HG03139 (cell line): ENCODE results near the gene WDFY2.

Source experiments
- ATAC-seq: cut with Tn5 transposase; IDR thresholded peaks from one replicate; pipeline ENCODE4 v1.9.1; 2021; ENCODE audit not compliant: unreplicated experiment

The WDFY2 gene

DNA sequence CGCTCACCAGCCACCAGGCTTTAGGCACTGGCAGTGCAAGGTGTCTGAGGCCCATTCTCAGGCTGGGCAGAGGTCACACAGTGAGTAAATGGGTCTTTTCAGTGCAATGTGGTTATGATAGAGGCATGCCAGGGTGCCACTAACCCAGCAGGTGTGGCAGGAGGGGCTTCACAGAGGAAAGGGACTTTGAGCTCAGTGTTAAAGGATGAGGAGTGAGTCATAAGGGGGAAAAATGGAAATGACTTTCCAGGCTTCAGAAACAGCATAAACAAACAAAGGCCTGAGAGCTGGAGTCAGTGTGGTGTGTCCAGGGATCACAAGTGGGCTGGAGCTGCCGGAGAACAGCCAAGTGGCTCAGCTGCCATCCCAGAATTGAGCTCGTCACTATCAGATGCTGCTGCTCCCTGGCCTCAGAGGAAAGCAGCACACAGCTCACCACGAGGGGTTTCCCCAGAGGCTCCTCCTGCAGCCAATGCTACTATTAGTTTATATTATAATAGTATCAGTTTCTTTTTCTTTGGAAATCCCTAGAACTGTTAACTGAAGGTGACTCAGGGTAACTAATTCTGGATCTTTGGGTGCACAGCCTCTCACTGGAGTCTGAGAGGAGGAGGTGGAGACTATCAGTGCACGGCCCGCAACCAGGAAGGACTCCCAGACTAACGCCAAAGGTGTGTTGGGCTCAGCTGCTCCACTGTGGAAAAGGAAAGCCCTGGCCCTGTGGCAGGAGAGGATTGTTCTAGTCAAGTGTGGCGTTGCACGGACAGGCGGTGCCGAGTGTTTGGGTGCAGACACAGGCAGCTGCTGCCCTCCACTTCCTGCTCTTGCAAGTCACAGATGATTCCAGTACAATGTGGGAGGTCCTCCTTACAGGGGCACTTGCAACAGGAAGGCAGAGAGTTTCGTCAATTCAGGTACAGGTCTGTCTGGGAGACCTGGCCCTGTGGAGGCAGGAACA is 180.2 kb downstream of the WDFY2 start:
- peak; percentile 78 for ATAC-seq

DNA sequence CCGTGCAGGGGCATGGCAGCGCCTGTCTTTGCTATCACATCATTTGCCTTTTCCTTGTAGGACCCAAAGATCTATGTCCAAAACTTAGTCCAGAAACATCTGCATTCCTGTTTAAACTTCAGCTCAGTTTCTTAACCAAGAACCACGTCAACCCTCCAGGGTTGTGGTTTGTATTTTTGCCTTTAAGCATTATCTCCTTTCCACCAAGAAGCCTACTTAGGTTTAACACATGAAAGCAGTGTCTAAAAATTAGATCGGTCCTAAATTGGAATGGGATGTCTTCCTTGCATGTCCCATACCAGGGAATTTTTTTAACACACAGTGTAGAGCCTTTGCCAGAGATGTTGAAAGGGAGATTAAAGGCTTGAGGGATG is 180.9 kb downstream of the WDFY2 start:
- ATAC-seq = no peak

DNA sequence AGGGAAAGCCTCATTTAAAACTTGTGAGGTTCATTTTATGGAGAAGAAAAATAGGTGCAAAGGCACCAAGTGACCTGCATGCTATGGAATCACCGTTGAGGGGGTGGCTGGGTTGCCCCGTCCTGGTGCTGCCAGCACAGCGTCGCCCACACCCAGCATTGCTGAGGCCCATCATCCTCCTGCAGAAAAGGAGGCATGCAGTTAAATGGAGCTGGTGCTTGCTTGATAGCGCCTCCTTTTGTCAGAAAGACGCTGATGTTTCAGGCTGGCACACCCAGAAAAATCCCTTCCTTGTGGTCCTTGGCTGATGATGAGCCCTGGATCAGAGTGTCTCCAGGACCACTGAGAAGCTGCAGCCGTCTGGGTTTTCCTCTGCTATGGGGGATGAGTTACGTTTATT is 182.8 kb downstream of the WDFY2 start:
- no peak for ATAC-seq

DNA sequence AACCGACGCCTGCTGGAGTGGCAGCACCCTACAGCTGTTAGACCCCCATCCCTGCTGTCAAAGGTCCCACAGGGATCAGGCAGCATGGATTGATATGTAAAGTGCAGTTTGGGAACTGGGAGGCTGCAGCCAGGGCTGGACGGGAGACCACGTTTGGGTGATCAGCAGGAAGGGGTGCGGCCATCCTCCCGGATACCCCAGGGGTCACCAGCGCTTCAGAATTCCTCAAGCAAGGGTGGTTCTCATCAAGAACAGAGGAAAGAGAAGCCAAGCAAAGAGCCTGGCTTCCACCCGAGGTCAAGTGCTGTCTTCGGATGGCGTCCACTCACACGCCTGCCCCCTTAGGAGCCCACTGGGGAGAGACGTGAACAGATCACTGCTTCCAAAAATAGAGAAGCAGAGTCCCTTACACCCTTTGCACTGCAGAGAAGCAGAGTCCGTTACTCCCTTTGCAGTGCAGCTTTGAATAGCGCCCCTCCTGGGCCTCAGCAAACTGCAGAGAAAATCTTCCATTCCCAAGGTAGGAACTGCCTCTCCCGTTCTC is 184.2 kb downstream of the WDFY2 start:
- no peak for ATAC-seq

DNA sequence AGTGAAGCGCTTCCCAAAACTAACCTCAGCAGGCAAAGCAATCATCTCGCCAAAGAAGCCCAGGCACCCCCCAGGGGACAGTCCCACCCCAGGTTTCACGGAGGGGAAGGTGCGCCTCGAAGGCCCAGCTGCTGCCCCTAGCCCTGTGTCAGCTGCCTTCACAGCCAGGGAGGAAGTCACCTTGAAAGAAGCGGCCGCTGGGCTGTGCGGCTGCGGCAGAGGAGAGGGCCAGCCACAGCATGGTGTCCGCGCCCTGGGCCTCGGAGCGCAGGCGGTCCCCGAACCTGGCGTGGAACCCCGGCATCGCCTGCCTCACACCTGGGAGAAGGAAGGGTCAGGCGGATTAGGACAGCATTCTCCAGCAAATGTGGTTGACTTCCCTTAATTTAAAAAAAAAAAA is 184.7 kb downstream of the WDFY2 start:
- ATAC-seq = no peak

DNA sequence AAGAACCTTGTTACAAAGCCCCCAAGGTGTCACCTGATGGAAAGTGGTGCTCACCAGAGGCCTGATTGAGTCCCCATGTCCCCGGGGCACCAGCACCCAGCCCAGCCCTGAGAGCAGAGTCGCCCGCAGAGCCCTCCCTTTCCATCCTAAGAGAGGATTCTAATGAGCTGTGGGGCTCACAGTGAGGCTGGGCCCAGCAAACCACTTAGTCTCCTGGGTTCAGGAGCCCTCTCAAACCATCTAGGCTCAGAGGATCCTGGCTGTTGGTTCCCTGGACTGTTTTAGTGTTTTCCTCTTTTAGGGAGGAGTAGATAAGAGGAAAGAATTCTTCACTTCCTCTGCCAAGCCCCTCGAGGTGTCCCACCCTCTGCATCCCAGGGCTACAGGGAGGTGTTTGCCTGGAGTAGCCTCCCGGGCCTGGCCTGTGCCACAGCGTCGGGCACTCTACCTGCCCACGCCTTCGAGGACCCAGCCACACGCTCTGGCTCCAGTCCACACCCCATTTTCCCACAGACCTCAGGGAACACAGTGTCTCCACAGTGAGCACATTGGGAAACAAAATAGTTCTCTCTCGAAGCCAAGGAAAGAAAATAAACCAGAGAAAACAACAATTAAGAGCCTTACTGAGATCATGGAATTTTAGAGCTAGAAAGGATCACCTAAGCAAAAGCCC is 185.3 kb downstream of the WDFY2 start:
- no peak for ATAC-seq

DNA sequence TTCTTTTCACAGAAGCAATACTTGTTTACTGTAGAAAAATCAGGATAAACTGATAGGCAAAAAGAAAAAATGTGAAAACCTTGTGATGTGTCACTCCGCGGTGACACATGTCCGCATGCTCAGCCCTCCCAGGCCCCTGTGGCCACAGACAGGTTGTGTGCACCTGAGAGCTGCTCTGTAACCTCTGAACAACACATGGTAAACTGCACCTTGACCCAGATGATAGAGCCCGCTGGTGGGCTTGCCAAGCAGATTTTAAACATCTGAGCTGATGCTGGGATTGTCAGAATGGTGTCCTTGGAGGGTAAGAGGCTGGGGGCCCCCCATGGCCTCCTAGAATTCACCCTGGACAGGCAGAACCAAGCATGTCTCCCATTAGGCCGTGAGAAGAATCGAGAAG is 185.9 kb downstream of the WDFY2 start:
- ATAC-seq = no peak

DNA sequence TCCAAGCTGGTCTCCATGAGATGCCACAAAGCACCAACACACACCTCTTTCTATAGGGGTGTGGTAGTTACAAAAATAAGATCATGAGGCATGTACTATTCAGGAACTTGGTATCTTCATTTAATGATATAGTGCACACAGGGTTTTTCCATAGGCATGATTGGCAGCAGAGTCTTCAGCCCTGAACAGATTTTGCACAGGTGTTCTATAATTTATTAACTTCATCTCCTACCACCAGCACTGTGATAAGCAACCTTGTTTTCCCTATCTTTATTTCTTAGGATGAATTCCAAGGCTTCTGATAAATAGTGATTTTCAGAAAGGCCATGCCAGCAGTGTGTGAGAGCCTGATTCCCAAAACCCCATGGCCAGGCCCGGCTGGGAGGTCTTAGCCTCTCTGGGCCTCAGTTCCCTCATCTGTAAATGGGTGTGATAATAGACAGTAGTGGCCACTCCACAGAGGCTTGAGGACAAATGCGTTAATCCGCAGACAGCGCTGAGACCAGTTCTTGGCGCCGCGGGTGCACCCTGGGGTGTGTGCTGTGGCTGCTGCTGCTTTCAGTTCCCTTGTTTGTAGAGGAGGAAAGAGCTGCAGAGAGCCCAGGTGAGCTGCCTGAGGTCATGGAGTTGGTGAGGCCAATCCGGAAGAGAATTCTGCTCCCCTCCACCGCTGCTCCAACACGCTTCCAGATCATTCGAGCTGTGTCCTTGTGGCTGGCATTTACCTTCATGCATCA is 186.6 kb downstream of the WDFY2 start:
- ATAC-seq = no peak

DNA sequence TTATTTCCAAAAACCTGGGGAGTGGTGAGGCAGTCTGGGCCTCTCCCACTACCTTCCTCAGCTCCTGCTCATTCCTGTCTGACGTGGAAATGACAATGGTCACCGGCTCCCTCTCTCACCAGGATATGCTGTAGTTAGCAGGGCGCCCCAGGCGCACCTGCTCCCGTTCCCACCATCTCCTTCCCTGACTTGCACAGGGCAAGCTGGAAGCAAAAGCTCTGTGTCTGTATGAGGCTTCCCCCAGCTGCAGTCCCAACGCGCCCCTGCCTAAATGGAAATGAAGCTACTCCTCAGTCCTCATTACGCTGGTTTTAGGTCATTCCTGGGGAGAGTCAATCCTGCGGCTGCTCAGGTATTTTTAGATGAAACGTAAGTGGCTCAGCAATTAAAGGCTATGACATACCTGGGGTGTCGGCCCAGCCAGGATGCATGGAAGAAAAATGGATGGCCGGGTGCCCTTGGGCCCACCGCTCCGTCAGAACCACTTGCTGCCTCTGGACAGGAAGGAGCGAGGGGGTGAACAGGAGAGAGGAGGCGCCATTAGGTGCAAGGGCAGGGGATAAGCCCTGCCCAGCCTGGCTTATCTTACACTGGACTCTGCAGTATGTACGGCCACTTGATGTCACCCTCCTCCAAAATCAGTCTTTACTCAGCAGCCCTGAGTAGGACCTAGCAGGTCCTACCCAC is 187.3 kb downstream of the WDFY2 start:
- no peak for ATAC-seq

DNA sequence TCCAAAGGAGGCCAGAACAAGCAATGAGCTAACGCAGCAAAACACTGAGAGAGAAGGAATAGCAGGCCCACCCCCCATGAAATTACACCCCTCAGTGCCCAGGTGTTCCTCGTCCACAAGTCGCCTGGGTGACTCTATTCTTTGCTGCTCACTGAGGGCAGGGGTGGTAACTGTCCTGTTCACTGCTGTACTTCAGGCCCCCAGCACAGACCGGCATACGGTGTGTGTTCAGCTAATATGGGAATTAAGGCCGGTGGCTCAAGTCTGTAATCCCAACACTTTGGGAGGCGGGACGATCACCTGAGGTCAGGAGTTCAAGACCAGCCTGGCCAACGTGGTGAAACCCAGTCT is 187.8 kb downstream of the WDFY2 start:
- no peak for ATAC-seq

DNA sequence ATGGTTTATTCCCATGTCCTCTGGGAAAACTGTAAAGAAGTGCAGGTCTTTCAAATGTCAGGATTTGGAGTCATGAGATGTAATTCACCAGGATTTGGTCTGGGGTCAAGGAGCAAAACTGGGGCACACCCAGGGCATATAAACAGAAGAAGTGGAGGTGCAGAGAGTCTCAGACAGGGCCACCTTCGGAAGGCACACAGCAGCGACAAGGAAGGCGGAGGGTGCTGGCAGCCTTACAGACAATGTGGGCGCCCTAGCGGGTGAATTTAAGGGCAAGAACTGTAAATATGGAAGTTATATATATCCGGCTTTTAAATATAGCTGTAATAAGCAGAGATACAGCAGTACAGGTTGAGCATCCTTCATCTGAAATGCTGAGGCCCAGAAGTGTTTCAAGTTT is 188.5 kb downstream of the WDFY2 start:
- no peak for ATAC-seq

DNA sequence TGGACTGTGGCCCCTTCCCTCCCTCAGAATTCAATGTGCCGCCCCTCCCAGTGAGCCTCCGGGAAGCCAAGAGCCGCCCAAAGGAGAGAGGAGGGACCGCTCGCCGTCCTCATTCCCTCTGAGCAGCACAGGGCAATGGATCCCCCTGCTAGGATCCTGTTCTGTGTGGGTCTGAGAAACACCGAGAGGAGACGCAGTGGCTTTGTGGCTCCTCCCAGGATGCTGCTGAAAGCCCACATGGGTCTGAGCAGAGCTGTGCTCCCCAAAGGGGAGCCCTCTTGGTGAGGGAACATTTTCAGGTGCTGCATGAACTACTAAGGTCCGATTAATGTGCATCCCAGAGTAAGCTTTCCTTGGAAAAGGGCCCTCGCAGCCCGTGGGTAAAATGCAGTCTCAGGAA is 189.3 kb downstream of the WDFY2 start:
- no peak for ATAC-seq

DNA sequence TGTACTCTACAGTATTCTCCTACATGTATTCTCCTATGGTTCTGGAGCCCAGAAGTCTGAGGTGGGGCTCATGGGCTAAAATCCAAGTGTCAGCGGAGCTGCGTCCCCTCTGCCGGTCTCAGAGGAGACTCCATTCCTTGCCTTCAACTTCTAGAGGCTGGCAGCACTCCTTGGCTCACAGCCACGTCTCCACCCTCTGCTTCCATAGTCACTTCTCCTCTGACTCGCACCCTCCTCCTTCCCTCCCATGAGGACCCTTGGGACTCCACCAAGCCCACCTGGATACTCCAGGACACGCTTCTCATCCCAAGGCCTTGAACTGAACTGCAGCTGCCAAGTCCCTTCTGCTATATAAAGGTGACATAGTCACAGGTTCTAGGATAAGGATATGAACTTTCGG is 191.9 kb downstream of the WDFY2 start:
- ATAC-seq = no peak

DNA sequence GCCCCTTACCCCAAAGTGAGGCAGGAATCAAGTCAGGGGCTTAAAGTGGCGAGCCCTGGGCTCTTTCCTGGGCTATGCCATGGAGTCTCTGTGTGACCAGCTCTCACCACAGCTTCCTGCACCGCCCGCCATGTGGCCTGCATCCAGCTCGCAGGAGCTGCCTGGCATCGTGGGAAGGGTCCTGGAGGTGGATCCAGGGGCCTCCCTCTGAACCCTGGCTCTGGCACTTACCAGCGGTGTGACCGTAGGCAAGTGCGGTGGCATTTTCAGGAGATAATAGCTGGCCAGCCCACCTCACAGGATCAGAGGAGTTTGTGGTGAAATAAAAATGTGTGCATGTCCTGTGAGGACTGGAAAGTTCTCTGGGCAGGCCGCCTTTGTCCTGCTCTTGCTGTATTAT is 193.7 kb downstream of the WDFY2 start:
- ATAC-seq = no peak

DNA sequence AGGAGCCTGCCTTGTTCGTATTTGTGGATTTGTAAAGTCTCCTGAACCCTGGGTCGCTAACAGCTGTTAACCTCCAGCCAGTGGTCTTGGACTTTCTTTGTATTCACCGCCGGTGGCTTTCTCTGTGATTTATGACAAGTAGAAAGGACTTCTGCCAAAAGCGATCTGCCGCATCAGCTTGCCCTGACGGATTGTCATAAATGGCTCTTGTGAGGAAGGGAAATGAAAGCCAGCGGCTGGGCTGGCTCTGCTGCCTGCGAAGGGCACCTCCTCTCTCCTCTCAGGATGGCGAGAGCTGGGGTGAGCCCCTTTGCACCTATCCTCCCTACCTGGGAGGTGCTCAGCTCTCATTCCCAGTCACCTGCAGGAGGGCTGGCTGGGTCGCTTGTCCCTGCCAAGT is 194.1 kb downstream of the WDFY2 start:
- ATAC-seq = no peak

DNA sequence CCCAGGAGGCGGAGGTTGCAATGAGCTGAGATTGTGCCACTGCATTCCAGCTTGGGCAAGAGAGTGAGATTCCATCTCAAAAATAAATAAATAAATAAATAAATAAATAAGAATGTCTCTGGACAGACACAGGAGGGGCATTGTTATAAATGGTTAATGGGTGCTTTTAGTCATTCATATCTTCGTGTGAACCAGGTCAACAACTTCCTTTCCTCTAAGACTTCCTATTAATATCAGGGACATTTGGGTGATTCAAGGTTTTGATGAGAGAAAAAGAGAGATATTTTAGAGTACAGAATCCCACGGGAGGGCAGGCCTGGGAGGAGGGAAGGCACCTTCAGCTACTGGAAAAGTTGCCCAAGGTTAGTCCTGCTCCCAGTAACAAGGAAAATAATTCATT is 195.8 kb downstream of the WDFY2 start:
- ATAC-seq = no peak

DNA sequence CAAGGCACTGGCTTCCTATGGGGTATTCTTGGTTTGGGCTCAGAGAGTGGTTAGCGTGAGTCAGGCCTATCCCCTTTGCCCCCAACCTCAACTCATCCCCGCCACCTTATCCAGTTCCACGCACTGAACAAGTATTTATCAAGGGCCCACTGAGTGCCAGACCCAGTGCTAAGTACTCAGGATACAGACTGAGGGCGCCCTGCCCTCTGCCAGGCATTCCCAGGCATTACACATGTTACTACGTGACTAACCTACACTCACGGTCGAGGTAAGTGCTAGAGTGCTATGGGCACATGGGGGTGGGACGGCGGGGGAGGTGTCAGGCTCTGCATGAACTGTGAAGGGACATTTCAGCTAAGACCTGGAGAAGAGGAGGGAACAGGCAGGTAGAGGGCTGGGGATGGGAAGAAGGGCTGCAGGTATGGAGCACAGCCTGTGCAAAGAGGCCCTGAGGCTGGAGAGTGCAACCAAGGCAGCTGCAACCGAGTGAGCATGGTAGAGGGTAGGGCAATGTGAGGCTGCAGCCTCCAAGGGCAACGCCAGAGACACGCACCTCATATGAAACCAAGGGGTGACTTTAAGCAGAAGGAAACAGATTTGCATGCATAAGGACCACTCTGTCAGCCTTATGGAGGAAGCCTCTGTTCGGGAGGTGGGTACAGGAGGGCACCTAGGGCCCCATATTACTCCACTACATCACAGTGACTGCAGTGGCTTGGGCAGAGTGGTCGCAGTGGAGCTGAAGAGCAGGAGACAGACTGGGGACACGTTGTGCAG is 197.2 kb downstream of the WDFY2 start:
- no peak for ATAC-seq

DNA sequence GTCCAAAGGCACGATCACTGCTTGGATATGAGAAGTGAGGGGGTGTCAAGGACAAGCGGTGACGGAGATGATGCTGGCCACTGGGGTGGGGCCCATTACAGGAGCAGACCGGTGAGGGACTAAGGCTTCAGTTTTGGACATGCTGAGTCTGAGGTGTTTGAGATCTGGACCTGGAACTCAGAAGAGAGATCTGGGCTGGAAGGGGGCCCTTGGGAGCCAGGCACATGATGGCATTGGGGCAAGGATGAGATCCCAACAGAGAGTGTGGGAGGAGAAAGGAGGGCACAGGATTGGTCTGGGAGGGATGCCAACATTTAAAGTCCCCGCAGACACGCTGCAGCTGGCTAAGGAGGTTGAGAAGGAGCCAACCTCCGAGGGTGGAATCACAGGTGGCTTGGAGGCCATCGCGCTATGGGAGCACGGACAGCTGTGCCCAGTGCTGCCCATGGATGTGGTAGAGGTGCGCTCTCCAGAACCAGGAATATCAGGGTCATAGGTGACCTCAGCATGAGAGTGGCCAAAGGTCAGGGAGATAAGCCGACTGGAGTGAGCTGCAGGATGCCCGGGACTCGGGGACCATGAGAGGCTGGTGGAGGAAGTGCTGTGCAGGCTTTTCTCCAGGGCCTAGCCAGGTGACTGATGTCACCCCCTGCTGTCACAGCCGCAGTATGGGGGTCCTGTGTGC is 197.9 kb downstream of the WDFY2 start:
- no peak for ATAC-seq

DNA sequence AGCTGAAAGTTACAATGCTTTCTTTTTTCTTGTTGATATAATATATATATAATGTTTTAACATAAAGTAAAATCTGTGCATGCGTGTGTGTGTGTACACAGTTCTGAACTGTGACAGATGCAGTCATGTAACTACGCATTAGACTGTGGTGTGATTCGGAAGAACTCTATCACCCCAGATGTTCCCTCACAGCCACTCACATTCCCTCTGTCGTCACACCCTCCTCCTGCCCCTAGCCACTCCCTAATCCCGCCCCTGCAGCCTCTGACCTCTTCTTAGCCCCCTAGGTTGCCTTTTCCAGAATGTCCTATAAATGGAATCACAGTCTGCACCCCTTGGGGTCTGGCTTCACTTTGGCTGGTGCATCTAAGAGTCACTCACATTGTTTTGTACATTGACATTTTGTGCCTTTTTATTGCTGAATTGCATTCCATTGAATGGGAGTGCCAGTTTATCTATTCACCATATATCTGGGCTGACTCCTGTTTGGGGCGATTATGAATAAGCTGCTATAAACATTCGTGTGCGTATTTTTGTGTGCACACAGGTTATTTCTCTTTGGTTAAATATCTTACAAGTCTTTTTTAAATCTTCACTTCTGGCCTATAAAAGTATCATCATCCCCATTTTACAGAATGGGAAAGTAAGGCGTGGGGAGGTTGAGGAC is 199.3 kb downstream of the WDFY2 start:
- ATAC-seq = no peak
